Astrocyte (in vitro differentiated cells and primary cell): ENCODE results near the gene SFMBT2. TPM values are rescaled to one million over a fixed set of nuclear protein-coding genes. Genes with fewer than 3 reads are reported as not detected.

ENCODE experiments used
- DNase-seq: peaks from one replicate; pipeline ENCODE4 v3.0.0-alpha.2; 2010; ENCODE audit warnings: low read depth
- FAIRE-seq: peaks from 2 replicates; lab custom pipeline; 2011; peaks lifted over from hg19 to GRCh38; lab: Jason Lieb, UNC
- H2AFZ ChIP-seq: 2 replicates; pipeline ENCODE4 v1.6.0; 2012; ENCODE audit warnings: low read depth, low read length, inconsistent platforms
- H3K27ac ChIP-seq: 2 replicates; pipeline ENCODE4 v1.5.1; 2011; ENCODE audit warnings: low read depth, low read length, inconsistent platforms
- H3K27me3 ChIP-seq: 2 replicates; pipeline ENCODE4 v1.6.0; 2011; ENCODE audit warnings: low read length, inconsistent platforms; ENCODE audit not compliant: insufficient read depth
- H3K36me3 ChIP-seq: 2 replicates; pipeline ENCODE4 v1.5.1; 2011; ENCODE audit warnings: low read length, inconsistent platforms; ENCODE audit not compliant: insufficient read depth
- H3K4me1 ChIP-seq: 2 replicates; pipeline ENCODE4 v1.5.1; 2011; ENCODE audit warnings: low read length, inconsistent platforms; ENCODE audit not compliant: insufficient read depth
- H3K4me2 ChIP-seq: 2 replicates; pipeline ENCODE4 v1.6.0; 2012; ENCODE audit warnings: low read length, inconsistent platforms
- H3K4me3 ChIP-seq: 2 replicates; pipeline ENCODE4 v1.5.1; 2011; ENCODE audit warnings: low read depth, mild to moderate bottlenecking, low read length, inconsistent platforms; ENCODE audit not compliant: insufficient read depth
- H3K79me2 ChIP-seq: 2 replicates; pipeline ENCODE4 v1.6.0; 2012; ENCODE audit warnings: mild to moderate bottlenecking, low read length, inconsistent platforms; ENCODE audit not compliant: insufficient read depth
- H3K9ac ChIP-seq: 2 replicates; pipeline ENCODE4 v1.6.0; 2012; ENCODE audit warnings: mild to moderate bottlenecking, low read length, inconsistent platforms
- H3K9me3 ChIP-seq: 2 replicates; pipeline ENCODE4 v1.5.1; 2012; ENCODE audit warnings: low read depth, mild to moderate bottlenecking, low read length, inconsistent platforms; ENCODE audit not compliant: insufficient read depth
- H4K20me1 ChIP-seq: 2 replicates; pipeline ENCODE4 v1.6.0; 2012; ENCODE audit warnings: low read length, inconsistent platforms; ENCODE audit not compliant: insufficient read depth
- H3K27ac Mint-ChIP-seq: one replicate; pipeline ENCODE4 v1.8.0; 2021; ENCODE audit warnings: mild to moderate bottlenecking, mixed read lengths; ENCODE audit not compliant: unreplicated experiment
- H3K27me3 Mint-ChIP-seq: one replicate; pipeline ENCODE4 v1.8.0; 2021; ENCODE audit warnings: low read depth, mixed read lengths; ENCODE audit not compliant: unreplicated experiment
- H3K36me3 Mint-ChIP-seq: one replicate; pipeline ENCODE4 v1.8.0; 2021; ENCODE audit warnings: low read depth, mixed read lengths; ENCODE audit not compliant: unreplicated experiment
- H3K4me1 Mint-ChIP-seq: one replicate; pipeline ENCODE4 v1.8.0; 2021; ENCODE audit warnings: low read depth, mixed read lengths; ENCODE audit not compliant: unreplicated experiment
- H3K4me3 Mint-ChIP-seq: one replicate; pipeline ENCODE4 v1.8.0; 2021; ENCODE audit warnings: mild to moderate bottlenecking, moderate library complexity, mixed read lengths; ENCODE audit not compliant: unreplicated experiment
- H3K9me3 Mint-ChIP-seq: one replicate; pipeline ENCODE4 v1.8.0; 2021; ENCODE audit warnings: mild to moderate bottlenecking, mixed read lengths; ENCODE audit not compliant: unreplicated experiment
- CTCF ChIP-seq: IDR thresholded peaks from 2 replicates; pipeline ENCODE4 v1.5.1; 2011; ENCODE audit warnings: low read depth, mild to moderate bottlenecking, inconsistent platforms, low read length, moderate library complexity; ENCODE audit not compliant: insufficient read depth
- EZH2 ChIP-seq: IDR thresholded peaks from 2 replicates; pipeline ENCODE4 v1.6.1; 2012; ENCODE audit warnings: mild to moderate bottlenecking, low read length, inconsistent platforms; ENCODE audit not compliant: insufficient read depth
- total RNA-seq: library from RNA; stranded (reverse); gene quantifications from 2 replicates; pipeline ENCODE4 v1.2.1, GENCODE V29; 2021

SFMBT2 gene
- total RNA-seq, 1 donor from 2014 or later = 3.9 TPM

DNA sequence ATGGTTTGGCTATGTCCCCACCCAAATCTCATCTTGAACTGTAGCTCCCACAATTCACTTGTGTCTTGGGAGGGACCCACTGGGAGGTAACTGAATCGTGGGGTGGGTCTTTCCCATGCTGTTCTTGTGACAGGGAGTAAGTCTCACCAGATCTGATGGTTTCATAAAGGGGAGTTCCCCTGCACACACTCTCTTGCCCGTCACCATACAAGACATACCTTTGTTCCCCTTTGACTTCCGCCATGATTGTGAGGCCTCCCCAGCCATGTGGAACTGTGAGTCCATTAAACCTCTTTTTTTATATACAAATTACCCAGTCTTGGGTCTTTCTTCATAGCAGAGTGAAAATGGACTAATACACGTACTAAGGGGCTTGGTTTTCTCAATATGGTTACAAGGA is 106.7 kb downstream of the SFMBT2 start:
- Mint-ChIP-seq H3K36me3 (no peaks in the 10 kb centered on the region), H3K9me3 (peaks cover 8% of the 10 kb centered on the region), H3K27ac (no peak overlapping the region), H3K4me1 (peaks cover 27% of the 10 kb centered on the region), H3K27me3 (no peaks in the 10 kb centered on the region), H3K4me3 (no peak overlapping the region)
- H3K27me3 ChIP-seq = no peaks in the 10 kb centered on the region
- no peak overlapping the region for H3K9ac ChIP-seq
- H3K36me3 ChIP-seq = no peaks in the 10 kb centered on the region
- no peak overlapping the region for H2AFZ ChIP-seq
- H4K20me1 ChIP-seq = no peaks in the 10 kb centered on the region
- no peaks in the 10 kb centered on the region for H3K79me2 ChIP-seq
- no peaks in the 10 kb centered on the region for H3K4me1 ChIP-seq
- H3K9me3 ChIP-seq = no peaks in the 10 kb centered on the region
- no peak for TF ChIP-seq CTCF
- TF ChIP-seq EZH2 = no peak
- DNase-seq (no peak), FAIRE-seq (no peak)
- no peak overlapping the region for H3K4me3 ChIP-seq
- no peak overlapping the region for H3K27ac ChIP-seq
- no peak overlapping the region for H3K4me2 ChIP-seq

DNA sequence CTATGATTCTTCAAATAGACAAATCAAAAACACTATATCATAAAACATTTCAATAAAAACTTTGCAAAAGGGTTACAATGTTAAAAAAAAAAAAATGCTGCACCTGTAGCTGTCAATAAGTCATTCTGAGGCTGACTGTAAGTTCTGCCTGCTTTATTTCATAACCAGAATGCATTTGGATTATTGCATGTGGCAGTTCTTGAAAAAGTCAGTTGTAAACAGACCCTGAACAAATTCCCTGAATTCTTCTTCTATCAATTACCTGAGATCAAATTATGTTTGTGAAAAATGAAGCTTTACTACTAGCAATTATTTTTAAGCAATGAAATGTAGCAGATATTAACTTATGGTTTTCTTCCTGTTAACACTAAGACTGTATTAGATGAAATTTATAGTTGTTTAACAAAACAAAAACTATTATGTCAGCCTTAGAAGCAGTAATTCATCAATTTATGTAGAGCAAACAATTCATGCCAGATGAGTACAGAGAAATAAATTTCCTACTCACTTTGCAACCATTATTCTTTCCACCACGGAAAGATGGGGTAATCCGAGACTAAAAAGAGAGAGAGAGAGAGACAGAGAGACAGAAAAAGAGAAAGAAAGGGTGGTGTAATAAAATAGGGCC is 107.8 kb downstream of the SFMBT2 start:
- no peak for FAIRE-seq
- no peaks in the 10 kb centered on the region for H3K27me3 ChIP-seq
- Mint-ChIP-seq H3K4me3 (no peak overlapping the region), H3K36me3 (no peaks in the 10 kb centered on the region), H3K27me3 (no peaks in the 10 kb centered on the region), H3K9me3 (peaks cover 10% of the 10 kb centered on the region), H3K27ac (no peak overlapping the region), H3K4me1 (peaks cover 27% of the 10 kb centered on the region)
- TF ChIP-seq EZH2 = no peak
- no peak for TF ChIP-seq CTCF
- H3K4me3 ChIP-seq = no peak overlapping the region
- no peaks in the 10 kb centered on the region for H3K4me1 ChIP-seq
- no peak overlapping the region for H2AFZ ChIP-seq
- no peak for DNase-seq
- no peak overlapping the region for H3K9ac ChIP-seq
- no peaks in the 10 kb centered on the region for H4K20me1 ChIP-seq
- no peak overlapping the region for H3K4me2 ChIP-seq
- no peaks in the 10 kb centered on the region for H3K36me3 ChIP-seq
- no peaks in the 10 kb centered on the region for H3K9me3 ChIP-seq
- no peak overlapping the region for H3K27ac ChIP-seq
- H3K79me2 ChIP-seq = no peaks in the 10 kb centered on the region

DNA sequence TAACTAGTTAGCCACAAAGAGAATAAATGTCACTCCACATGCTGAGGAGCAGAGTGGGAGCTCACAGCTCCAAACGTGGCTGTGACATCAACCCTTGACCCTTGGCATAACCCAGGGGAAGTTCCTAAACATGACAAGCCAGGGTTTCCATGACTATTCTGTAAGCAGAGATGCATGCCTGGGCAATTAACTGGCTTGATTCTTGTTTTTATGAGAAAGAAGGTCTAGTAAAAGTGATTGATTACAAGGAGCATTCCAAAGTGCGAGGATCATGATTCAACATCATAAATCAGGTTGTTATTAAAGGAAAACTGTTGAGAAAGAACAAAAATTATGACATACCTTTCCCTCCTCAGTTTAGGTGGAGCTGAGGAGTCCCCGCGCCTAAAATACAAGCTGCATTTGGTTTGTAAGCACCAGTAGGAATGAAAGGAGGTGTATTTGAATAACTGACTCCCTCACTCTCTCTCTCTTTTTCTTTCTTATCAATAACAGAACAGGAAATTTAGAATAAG is 108.4 kb downstream of the SFMBT2 start:
- H3K27ac Mint-ChIP-seq = peak overlapping the region; percentile 1
- H3K36me3 ChIP-seq = no peaks in the 10 kb centered on the region
- H3K9me3 Mint-ChIP-seq = peaks cover 10% of the 10 kb centered on the region
- no peaks in the 10 kb centered on the region for H3K27me3 Mint-ChIP-seq
- no peak overlapping the region for H3K4me3 ChIP-seq
- H3K4me1 Mint-ChIP-seq = peaks cover 27% of the 10 kb centered on the region
- H3K9ac ChIP-seq = no peak overlapping the region
- peak; percentile 71 for DNase-seq
- no peaks in the 10 kb centered on the region for H4K20me1 ChIP-seq
- TF ChIP-seq EZH2 = no peak
- H3K36me3 Mint-ChIP-seq = no peaks in the 10 kb centered on the region
- FAIRE-seq = no peak
- H3K4me3 Mint-ChIP-seq = no peak overlapping the region
- H3K4me1 ChIP-seq = no peaks in the 10 kb centered on the region
- H2AFZ ChIP-seq = no peak overlapping the region
- H3K27me3 ChIP-seq = no peaks in the 10 kb centered on the region
- H3K79me2 ChIP-seq = no peaks in the 10 kb centered on the region
- no peak overlapping the region for H3K27ac ChIP-seq
- no peaks in the 10 kb centered on the region for H3K9me3 ChIP-seq
- no peak overlapping the region for H3K4me2 ChIP-seq
